SKM-1 (cell line): ENCODE measurements around the gene DDAH2.
A peak's percentile ranks its signal among the peaks of the same experiment; 100 is the strongest.

Source experiments
- DNase-seq: peaks from one replicate; lab custom pipeline; 2025; ENCODE audit not compliant: unreplicated experiment; lab: John Stamatoyannopoulos, UW

Gene DDAH2

DNA sequence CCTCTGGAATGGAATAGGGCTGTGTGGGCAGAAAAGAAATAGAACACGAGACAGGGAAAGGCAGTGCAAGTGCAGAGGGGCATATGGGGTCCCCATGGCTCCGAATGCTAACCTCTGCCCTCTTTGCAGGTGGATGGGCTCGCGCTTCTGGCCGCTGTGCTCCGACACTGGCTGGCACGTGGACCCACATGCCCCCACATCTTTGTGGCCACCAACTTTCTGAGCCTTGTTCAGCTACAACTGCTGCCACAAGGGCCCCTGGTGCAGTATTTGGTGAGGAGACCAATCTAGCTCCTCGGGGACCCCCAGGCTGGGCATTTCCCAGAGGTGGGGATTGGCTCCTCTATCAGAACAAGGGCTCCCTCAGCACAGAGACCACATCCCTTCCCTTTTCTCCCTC, 32.2 kb upstream of the DDAH2 start:
- no peak for DNase-seq

DNA sequence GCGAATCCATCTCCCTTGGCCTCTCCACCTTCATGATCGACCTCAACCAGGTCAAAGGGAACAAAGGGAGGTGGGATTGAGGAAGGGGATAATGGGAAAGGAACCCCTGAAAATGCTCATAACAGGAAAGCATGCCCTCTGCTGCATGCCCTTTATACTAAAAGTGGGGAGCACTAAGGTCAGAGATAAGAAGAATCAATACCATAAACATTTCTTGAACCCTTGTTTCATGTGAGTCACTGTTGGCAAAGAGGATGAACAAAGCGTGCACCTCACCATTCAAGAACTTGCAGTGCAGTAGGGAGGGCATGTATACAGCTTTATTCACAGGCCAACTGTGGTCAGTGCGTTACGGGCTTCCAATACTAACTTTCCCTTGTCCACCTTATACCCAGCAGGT, 31.7 kb upstream of the DDAH2 start:
- no peak for DNase-seq

DNA sequence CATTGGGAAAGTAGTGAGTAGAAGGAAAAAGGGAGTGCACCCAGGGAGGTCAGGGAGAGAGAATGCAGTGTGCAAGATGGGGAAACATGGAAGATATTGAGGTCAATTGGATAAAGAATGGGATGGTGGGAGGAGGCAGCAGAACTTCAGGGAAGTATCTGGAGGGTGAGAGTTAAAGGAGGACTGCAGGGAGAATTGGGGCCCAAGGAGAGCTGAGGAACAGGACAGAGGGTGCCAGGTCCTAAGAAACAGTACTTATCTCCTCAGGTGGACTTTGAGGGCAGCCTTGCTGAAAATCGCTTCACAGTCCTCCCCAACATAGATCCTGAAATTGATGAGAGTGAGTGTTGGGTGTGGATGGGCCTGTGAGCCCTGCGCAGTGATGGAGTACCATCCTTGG, 29.2 kb upstream of the DDAH2 start:
- DNase-seq, result no peak

DNA sequence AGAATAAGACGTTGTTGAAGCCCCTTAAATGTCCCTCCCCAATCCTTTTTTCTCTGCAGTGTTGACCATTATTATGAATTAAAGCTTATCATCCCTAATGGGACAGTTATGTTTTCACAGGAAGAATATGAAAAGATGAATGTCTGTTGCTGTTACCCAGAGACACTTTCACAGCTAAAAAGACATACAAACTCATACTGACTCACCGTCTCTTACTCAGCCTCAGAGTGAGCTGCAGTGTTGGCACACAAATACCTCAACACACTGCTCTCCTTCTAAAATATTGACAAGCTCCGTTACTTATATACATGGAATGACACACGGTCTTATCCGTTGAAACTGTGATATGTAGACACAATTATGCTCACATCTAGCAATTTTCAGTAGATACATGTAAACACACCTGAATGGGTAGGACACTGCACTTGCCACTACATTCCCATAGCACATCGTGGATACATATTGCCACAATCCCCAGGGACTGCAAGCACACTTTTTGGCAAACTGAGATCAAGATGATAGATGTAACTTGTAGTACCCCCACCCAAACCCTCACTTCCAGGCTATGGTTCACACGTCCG, 23.7 kb upstream of the DDAH2 start:
- no peak for DNase-seq

DNA sequence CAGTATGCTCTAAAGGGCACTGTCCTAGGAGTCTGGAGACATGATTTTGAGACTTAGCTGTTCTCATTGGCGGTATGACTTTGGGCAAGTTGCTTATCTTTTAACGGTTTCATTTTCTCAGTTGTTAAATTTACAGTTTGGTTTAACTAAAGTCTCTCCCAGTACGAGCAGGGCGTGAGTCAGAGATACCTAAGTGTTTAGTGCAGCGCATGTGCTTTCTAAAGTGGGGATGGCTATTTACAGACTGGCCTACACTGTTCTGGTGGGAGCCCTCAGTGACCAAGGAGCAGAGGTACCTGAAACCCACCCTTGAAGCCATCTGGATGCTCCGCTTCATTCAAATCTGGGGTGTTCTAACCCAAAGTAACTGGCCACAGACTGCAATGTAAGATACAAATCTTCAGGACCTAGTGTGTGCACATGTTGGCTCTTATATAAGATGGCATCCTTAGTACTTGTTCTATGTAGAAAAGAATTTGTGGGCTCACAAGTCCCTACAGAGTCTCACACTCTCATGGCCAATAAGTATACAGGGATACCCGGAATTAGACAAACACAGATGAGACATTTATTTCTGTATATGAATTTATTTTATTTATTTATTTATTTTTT, 21.4 kb upstream of the DDAH2 start:
- DNase-seq, result no peak

DNA sequence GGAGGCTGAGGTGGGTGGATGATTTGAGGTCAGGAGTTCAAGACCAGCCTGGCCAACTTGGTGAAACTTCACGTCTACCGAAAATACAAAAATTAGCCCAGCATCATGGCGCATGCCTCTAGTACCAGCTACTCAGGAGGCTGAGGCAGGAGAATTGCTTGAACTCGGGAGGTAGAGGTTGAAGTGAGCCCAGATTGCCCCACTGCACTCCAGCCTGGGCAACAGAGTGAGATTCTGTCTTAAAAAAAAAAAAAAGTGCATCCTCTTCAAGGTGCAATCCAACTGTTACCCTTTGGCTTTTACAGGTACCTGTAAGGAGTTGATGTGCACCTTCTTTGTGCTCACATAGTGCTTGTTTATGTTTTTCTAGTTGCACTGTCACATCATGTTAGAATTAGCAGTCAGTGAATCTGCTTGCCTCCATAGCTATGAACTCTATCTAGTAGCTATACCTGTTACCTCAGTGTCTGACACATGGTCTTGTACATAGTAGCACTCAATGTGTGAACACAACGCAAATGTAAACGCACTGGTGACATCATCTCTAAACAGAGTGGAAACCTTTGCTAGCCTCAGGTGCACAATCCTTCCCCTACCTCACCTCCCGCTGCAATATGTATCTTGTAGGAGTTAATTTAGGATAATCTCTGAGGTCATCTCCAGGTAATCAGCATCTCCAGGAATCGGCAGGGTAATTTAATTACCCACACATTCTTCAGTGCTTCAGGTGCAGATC, 20.4 kb upstream of the DDAH2 start:
- DNase-seq, result no peak

DNA sequence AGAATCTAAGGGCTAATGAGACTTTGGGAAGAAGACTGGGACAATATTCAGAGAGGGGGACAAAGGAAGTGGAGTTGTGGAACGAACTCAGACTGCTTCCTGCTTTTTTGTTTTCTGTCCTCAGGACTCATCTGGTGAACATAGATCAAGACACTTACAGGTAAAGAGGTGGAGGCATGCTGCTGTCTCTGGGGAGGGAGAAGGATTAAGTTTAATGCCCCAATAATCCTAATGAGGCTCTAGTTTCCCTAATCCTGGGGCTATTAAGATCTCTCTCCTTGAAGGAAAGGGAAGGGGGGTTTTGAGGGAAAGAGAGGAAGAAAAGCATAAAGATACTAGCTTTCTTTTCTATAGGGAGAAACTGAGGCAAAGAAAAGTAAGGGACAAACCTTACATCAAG, 15.3 kb upstream of the DDAH2 start:
- DNase-seq, result no peak

DNA sequence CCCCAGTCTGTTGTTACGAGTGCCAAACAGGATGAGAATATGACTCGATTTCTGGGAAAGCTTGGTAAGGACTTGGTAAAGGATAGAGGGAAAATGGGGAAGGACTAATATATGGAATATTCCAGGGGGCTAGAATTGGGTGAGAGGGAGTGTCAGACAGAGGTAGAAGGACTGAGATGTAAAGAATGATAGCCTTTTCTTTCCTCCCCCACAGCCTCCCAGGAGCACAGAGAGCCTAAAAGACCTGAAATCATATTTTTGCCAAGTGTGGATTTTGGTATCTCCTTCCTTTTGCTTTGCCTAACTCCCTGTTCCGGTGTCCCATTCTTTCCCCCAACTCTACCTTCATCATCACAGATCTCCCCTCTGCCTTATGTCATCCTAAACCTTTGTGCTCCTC, 13.8 kb upstream of the DDAH2 start:
- DNase-seq, result no peak

DNA sequence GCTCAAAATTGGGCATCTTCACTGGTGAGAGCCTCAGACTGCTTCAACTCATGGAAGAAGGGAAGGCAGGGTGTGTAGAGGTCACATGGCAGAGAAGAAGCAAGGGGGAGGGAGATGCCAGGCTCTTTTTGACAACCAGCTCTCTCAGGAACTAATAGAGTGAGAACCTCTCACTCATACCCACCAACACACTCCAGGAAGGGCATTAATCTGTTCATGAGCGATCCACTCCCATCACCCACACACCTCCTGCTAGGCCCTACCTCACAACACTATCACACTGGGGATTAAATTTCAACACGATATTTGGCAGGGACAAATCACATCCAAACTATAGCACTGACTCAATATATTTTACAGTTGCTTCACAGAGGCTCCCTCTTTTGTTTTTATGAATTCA, 12.7 kb upstream of the DDAH2 start:
- DNase-seq, result no peak

DNA sequence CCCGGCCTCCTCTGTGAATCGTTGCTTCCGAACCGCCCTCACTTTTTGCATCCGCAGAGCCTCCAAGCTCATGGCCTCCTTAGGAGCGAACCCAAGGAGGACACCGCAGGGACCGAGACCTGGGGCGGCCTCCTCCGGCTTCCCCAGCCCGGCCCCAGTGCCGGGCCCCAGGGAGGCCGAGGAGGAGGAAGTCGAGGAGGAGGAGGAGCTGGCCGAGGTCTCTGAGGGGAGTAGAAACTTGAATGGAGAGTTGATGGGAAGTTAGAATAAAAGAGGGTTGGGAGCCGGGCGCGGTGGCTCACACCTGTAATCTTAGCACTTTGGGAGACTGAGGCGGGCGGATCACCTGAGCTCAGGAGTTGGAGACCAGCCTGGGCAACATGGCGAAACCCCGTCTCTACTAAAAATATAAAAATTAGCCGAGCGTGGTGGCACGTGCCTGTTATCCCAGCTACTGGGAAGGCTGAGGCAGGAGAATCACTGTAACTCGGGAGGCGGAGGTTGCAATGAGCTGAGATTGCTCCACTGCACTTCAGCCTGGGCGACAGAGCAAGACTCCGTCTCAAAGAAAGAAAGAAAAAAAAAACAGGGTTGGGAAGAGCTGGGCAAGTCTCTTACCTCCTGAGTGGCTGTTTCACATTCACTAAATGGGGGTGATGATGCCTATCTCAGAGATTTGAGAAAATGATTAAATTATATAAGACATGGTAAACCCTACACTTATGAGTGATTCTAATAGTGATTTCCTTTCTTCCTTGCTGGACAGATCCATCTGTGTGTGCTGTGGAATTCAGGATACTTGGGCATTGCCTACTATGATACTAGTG, 11.5 kb upstream of the DDAH2 start:
- DNase-seq, result peak; percentile 16

DNA sequence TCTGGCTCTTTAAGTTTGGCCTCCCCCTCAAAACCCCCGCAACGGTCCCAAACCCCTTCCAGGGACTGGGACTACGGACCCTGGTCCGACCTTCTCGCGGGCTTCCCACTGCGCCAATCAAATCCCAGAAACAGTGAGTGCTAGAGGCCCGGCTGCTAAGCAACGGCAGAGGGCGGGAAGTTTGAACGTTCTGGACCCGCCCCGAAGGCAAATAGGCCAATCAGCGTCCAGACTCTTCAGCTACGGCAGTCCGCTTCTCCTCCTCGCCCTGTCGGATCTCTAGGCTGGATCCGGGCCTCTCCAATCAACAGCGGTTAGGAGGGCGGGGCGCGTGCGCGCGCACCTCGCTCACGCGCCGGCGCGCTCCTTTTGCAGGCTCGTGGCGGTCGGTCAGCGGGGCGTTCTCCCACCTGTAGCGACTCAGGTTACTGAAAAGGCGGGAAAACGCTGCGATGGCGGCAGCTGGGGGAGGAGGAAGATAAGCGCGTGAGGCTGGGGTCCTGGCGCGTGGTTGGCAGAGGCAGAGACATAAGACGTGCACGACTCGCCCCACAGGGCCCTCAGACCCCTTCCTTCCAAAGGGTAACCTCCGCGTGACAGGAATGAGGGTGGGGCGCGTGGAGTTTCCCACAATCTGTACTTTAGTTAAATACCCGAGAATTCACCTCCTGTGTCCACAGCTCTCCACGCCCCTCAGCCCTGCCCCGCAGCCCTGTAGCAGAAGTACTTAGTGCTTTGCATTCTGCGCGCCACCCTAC, 10.7 kb upstream of the DDAH2 start, which contains the start of gene MSH5:
TSS of gene MSH5 (plus strand) at position 367 of the 758 bp plus-strand sequence. CDS start 462 bp downstream, outside the sequence.
- DNase-seq, result peak; percentile 99

DNA sequence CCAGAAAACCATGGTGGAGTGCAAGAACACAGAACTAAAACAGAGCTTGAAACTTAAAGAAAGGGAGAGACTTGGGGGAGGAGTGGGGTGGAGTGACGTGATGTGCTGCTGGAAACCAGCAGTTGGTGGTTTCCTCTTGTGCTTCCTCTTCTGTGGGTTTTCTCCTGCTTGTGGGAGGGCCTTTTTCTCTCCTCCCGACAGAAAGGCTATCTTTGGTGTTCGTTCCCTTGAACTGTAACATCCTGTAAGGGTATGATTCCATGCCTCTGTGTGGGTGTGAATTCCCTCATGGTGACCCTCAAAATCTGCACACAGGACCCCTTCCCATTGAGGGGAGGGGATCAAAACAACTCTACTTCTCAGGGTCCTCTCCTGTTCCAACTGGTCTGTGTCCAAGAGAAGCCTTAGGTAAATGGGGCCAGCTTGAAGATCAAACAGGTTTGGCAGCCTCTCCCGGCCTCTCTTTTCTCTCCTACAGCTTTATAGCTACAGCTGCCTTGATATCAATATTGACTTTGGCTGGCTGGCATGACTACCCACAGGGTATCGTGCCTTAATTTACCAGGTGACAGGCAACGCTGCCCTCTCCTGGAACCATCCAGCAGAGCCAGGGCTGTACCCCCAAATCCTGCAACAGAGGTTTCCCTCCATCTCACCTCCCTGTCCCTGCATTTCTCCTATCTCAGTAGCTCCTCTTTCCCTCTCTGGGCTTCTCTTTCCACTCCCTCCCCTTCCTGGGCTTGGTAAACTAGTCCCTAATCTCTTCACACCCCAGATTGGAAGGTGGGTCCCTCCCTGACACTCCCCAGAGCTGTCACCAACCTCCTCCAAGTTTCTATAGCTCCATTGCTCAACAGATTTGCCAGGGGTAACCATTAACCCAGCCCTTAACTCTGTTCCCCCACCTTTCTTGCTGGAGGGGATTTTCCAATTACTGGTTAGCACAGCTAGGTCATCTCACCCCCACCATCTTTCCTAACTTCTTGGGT, 9.2 kb upstream of the DDAH2 start:
- peak; percentile 98 for DNase-seq

DNA sequence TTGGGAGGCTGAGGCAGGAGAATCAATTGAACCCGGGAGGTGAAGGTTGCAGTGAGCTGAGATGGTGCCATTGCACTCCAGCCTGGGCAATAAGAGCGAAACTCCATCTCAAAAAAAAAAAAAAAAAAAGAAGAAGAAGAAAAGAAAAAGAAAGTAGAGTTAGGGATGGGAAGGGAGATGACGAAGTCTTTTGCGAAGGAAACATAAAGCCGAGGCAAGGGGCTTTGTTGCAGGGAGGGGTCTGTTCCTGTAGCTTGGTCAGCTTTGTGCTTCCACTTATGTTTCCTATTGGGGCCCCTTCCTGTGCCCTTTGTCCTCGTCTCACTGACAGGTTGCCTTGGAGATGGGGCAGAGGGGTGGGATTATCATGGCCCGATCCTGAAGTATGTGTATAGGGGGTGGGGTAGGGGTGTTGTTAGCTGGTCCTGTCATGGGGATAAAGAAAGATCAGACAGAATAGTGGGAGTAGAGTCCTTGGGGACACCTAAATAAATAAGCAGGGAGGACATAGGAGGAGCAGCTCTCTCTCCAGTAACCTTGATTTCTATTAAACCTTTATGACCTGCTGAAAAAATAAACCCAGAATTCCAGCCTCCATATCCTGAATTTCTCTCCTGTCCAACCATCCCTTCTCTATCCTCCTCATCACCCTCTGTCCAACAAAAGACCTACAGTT, 8.4 kb upstream of the DDAH2 start:
- DNase-seq, result peak; percentile 76

DNA sequence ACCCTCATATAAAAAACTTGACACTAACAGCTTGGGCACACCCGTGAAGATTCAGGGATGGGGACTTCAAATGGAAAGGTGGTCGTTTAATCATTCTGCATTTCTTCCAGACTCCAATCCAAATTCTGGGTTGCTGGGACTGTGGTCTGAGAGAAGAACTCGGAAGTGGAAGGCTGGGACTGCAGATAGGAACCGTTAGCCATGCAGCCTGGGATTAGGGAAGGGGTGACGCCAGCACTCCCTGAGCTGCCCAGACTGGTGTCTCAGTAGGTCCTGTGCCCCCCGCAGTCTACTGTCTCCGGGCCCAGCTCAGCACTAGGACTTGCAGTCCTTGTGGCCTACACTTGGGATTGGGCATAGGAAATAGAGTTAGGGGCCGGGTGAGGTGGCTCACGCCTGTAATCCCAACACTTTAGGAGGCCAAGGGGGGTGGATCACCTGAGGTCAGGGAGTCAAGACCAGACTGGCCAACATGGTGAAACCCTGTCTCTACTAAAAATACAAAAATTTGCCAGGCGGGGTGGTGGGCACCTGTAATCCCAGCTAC, 7.7 kb upstream of the DDAH2 start:
- no peak for DNase-seq

DNA sequence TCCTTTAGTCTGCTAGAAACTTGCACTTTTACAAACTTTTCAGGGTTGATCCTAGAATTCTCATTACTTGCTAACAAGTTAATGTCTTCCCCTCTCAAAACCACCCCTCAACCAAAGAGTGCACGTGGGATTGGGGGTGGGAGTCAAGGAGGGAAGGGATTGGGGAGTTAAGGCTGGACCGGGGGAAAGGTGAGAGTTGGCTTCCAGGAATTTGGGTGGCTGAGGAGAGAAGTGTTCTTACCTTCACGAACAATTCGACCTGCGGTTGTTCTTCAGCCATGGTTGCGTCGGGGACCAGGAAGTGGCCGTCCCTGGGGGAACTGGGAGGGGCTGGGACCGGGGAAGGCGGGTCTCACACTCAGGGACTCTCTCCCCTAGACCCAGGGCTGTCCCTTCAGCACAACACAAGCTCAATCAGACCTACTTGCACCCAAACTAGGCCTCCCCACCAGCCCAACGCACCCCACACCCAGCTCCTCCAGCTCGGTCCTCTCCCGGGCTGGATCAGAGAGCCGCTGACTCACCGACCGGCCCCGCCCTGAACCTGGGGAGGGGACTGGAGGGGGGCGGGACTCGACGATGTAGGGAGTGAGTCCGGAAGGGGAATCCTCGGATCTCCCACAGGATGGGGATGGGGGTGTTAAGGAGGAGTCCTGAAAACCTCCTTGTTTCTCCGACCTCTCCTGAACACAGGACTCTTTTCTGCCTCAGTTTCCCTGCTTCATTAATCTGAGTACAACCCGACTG, 7.1 kb upstream of the DDAH2 start, which contains the start of gene CLIC1:
TSS of gene CLIC1 (minus strand) at position 510 of the 747 bp plus-strand sequence. CDS start at position 280, 230 bp downstream.
- peak; percentile 94 for DNase-seq

DNA sequence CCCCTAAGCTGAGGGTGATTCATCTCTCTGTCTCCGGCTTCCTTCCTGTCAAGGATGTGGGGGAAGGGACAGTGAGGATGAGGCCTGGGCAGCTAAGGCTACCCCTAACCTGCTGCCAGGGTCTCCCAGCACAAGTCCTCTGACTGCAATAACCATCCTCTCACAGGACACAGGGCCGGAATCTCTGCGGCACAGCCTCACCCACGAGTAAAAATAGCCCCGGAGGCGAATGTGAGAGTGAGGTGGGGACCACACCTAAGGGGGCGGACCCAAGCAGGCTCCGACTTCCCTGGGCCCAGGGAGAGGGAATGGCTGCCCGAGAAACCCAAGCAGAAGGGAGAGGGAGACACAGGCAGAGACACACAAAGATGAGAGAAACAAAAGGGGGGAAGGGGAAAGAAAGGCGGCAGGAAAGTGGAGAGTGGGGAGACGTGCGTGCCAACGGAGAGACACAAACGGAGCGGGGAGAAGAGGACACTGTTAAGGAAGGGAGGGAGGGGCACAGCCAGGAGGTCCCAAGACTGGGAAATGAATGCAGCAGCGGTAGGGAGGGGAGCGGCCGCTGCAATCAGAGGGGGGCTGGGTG, 5.8 kb upstream of the DDAH2 start:
- peak; percentile 67 for DNase-seq

DNA sequence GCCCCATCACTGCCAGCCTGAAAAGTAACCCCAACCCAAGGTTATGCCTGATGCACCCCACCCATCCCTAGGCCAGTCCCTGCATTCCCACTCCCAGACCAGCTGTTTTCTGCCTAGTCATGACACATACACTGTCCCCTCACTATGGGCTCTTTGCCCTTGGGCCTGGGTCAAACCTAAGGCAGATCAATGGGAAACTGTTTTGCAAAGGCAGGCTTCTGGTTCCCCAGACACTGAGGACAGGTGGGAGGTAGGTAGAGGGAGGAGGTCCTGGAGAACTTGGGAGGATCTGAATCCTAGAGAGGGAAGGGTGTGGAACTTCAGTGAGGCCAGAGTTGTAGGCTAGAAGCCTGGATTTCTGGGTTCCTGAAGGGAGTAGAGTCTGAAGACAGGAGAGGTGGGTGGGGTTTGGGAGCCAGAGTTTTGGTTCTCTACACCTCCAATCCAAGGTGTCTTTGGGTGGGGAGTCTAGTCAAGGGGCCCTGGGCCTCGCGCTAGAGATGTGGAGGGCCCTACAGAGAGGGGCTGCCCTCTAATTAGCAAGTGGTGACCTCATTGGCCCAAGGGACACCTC, 5.2 kb upstream of the DDAH2 start:
- no peak for DNase-seq
